GM21528 (cell line): ENCODE results near the gene AJAP1.

Source experiments
- ATAC-seq: cut with Tn5 transposase; IDR thresholded peaks from one replicate; pipeline ENCODE4 v1.9.1; 2021; ENCODE audit warnings: mild to moderate bottlenecking, moderate library complexity; ENCODE audit not compliant: unreplicated experiment, low FRiP score

Gene AJAP1

DNA sequence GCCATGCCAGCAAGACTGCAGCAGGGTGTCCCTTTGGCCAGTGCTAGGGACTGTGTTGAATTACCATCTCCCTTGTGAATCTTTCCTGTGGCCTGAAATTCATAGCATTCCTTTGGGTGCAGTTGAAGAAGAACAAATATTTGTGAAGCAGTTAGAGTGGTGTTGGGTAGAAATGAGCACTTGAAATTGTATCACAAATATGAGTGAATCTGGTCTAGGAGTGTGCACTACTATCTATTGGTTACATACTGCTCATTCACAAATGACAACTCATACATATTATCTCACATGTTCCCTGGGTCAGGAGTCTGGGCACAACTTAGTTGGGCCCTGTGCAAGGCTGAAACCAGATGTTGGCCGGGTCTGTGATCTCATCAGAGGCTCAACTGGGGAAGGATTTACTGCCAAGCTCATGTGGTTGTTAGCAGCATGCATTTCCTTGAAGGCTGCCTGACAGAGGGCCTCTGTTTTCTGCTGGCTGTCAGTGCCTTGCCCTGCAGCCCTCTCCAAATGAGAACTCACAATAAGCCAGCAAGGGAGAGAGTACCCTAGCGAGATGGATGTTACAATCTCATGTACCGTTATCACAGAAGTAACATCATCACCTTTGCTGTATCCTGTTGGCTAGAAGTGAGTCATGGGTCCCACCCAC lies 23.8 kb downstream of the AJAP1 start:
- no peak for ATAC-seq

- no peak for ATAC-seq
These were observed 26.6 kb downstream of the AJAP1 start for GRCh38 chr1:4681026-4681425.

- no peak for ATAC-seq
These were observed 28.3 kb downstream of the AJAP1 start for GRCh38 chr1:4682607-4683220.

GRCh38 chr1:4684136-4684535 lies 29.7 kb downstream of the AJAP1 start:
- no peak for ATAC-seq

DNA sequence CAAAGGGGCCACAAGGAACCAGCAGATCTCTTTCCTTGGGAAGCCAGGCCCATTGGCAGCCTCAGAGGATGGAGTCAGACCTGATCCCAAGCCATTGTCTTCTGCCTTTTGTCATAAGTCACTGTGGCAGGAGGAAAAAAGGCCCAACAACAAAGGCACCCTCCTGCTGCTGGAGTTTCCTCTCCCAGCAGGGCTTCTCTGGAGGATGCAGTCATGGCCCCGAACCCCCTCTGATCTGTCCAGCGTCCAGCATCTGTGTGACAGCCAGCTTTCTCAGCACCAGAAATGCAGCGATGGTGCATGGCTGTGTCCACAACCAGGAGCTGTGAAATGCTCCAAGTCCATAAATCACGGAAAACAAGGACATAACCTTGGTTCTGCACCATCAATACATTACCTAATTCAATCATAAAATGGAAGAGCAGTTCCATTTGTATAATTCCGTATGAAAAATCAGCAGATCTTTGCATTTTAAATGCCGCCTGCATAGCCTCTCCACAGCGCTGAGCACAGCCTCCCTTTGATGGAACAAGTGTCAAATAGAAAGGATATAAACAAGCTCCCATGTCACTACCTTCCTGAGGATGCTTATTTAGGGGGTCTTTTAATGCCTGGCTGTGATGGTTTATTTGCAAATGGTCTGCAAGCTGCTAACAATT lies 30.6 kb downstream of the AJAP1 start:
- ATAC-seq: no peak

GRCh38 chr1:4685523-4685865 lies 31.1 kb downstream of the AJAP1 start:
- no peak for ATAC-seq

DNA sequence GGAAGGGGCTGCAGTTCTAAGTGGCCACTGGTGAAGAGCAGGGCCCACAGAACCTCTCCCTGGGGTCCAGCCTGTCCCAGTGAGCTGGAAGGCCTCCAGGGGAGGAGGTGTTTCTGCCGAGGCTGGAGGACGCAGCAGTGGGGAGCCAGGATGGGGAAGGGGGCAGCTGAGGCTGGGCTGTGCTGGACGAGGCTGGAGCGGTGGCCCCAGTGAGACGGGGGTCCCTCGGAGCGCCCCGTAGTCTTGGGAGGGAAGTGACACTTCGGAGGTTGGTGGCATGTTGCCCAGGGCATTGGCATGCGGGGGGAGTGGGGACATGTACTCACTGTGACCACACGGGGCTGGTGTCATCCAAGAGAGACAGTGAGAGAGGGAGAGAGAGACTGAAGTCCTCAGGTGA lies 33.5 kb downstream of the AJAP1 start:
- no peak for ATAC-seq

DNA sequence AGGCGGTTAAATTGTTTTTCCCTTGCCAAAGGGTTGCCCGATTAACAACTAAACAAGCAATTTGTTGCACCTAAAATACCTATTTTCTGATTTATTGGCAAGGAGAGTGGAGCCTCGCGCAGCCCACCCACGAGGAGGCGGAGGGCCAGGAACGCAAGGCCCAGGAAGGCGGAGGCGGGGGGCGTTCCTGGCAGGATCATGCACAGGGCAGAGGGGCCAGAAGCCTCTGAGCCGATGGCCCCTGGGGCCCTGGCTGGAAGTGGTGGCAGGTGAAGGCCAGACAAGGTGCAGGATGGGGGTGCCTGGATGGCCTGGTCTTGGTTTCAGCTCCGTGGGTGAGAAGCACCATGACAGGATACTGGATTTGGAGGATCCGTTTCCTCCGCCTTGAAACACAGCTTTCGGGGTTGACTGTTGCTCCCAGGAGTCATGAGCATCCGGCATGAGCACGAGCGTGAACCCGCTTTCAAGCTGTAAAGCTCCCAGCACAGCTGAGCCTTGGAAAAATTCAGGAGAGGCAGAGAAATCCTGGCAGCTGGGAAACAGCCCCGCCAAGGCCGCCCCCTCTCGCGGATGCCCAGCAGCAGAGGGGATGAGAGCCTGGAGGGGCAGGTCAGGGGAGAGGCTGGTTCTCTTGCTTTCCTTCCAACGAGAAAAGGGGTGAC lies 35.0 kb downstream of the AJAP1 start:
- no peak for ATAC-seq

- no peak for ATAC-seq
These were observed 35.7 kb downstream of the AJAP1 start for GRCh38 chr1:4689941-4690635.

GRCh38 chr1:4690951-4691675 lies 36.7 kb downstream of the AJAP1 start:
- ATAC-seq: no peak

DNA sequence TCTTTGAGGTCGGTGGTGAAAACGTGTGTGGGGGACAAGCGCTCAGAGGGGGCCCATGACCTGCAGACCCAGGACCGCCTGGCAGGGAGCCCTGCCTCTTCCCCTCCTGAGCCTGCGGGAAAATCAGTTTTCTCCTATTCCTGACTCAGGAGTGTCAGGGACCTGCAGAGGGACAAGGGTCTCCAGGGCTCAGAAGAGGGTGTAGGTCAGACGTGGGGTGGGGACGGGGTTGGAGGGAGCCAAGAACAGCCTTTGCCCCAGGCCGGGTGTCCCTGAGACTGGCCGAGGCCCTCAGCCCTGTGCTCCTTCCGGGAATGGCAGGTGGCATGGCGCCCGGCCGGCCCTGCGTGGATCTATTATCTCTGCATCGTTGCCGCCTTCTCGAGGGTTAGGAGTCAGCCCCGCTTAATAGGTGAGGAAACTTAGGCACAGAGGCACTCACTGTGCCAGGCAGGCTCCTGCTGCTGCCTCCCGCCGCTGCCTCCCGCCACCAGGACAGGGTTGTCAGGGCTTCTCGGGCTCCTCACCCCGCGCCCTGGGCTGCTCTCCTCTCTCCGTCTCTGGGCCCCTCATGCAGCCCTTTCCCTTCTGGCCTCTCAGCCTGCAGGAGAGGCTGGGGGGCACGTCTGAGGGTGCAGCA lies 37.5 kb downstream of the AJAP1 start:
- no peak for ATAC-seq

GRCh38 chr1:4692437-4692836 lies 38.0 kb downstream of the AJAP1 start:
- ATAC-seq: no peak

DNA sequence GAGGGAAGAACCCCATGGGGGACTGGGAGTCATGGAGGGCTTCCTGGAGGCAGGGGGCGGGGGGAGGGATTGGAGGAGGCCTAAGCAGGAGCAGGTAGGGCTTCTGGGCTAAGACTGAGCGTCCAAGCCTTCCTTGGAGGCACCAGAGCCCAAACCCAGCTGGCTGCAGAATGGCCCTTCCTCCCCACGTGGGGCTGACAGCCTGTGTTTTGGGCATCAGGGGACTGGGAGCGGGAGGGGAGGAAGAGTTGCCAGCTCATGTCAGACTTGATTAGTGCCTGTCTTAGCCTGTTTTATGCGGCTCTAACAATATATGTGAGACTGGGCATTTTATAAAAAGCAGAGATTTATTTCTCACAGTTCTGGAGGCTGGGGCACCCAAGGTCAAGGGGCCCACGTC lies 38.9 kb downstream of the AJAP1 start:
- ATAC-seq: no peak

DNA sequence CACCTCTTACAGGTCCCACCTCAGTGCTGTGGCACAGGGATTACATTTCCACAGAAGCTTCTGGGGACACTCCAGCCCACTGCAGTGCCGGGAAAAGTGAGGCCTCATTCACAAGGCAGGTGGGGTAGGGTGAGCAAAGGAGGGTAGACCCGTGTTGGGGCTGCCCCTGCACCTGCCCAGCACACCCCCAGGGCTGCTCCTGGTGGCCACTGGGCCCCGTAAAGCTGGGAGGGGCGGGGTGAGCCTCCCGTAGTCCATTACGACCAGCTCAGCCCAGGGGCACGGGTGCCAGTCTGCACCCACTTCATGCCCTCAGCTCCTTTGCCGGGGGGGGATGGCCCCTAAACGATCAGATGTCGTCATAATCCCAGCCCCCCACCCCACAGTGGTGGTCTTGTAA lies 39.5 kb downstream of the AJAP1 start:
- ATAC-seq: no peak

DNA sequence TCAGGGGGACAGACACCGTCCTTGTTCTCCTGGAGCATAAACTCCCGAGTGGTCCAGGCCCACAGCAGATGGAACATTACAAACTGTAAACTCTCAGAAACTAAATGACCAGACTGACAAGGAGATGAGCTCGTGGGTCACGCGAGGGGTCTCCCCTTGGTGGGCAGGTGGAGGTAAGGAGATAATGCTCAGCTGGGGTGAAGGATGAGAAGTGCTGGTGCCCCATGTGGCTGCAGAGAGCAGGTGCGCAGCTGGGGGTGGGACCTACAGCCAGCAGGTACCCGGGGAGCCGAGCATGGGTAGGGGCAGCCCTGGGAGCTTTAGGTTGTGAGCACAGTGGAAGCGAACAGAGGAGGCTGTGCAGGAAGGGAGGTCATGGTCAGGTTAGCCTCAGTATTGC lies 40.1 kb downstream of the AJAP1 start:
- ATAC-seq: no peak

DNA sequence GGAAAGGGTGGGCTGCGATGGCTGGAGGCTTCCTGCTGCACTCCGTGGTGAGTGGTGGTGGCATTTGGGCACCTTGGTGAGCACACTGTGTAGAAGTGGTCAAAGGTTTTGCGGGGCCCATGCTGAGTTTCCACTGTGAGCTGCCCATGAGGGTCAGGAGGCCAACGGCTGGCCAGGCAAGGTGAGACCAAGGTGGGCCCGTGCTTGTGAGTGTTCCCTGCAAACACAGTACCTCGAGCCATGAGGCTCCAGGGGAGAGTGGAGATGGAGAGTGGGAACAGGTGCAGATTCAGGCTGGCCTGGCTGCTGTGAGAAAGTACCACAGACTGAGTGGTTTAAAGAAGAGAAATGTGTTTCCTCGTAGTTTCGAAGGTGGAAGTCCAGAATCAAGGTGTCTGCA lies 40.8 kb downstream of the AJAP1 start:
- no peak for ATAC-seq

- ATAC-seq: no peak
These were observed 41.8 kb downstream of the AJAP1 start for GRCh38 chr1:4696161-4696745.

DNA sequence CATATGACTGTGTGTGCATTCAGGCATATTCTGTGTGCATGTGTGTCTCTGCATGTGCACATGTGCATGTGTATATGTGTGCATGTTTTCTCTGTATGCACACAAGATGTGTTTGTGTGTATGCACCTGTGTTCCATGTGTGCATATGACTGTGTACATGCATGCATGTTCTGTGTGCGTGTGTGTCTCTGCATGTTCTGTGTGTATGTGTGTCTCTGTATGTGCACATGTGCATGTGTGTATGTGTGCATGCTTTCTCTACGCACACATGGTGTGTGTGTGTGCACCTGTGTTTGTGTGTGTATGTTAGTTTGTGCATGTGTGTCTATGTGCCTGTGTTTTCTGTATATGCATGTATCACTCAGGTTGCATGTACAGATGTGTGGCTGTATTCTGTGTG lies 42.3 kb downstream of the AJAP1 start:
- ATAC-seq: no peak

- ATAC-seq: no peak
These were observed 43.4 kb downstream of the AJAP1 start for GRCh38 chr1:4697801-4698200.

DNA sequence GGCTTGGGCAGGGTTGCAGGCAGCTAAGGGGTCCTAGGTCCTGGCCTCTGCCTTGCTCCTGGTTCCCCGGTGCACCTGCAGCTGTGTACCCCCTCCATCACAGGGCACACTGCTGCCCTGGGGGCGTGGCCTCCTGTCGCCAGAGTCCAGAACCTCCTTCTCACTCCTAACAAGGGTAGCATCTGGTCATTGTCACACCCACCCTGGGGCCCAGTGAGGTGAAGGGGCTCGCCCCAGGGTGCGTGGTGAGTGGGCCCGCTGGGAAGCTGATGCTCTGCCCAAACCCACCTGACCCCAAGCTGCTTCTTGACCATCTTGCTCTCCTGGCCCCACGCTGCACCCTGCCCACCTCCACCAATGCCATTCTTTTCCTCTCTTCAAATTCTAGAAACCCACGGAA lies 44.5 kb downstream of the AJAP1 start:
- ATAC-seq: no peak
